HG02870 (cell line): ENCODE measurements around the gene EXOG.

ENCODE experiments used
- ATAC-seq: cut with Tn5 transposase; IDR thresholded peaks from one replicate; pipeline ENCODE4 v1.9.1; 2021; ENCODE audit warnings: mild to moderate bottlenecking, moderate library complexity; ENCODE audit not compliant: unreplicated experiment

EXOG gene

DNA sequence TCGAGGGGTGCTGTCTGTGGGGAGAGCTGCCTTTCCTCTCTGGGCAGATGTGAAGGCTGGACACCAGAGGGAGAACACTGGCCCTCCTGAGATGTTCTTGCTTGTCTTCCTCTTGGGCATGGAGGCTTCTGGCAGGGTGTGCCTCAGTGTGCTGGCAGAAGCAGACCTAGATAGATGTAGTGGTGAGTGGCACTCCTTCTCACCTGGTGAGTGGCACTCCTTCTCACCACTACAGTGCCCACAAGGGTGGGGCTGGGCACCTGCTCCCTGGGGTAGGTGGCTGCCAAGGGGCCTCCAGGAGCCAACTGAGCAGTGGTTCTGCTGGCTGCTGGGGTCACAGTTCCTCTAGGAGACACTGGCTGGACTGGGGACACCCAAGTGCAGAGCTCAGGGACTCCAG lies 23.8 kb upstream of the EXOG start:
- no peak for ATAC-seq

- no peak for ATAC-seq
Observed at GRCh38 chr3:38473229-38473628, 22.9 kb upstream of the EXOG start.

DNA sequence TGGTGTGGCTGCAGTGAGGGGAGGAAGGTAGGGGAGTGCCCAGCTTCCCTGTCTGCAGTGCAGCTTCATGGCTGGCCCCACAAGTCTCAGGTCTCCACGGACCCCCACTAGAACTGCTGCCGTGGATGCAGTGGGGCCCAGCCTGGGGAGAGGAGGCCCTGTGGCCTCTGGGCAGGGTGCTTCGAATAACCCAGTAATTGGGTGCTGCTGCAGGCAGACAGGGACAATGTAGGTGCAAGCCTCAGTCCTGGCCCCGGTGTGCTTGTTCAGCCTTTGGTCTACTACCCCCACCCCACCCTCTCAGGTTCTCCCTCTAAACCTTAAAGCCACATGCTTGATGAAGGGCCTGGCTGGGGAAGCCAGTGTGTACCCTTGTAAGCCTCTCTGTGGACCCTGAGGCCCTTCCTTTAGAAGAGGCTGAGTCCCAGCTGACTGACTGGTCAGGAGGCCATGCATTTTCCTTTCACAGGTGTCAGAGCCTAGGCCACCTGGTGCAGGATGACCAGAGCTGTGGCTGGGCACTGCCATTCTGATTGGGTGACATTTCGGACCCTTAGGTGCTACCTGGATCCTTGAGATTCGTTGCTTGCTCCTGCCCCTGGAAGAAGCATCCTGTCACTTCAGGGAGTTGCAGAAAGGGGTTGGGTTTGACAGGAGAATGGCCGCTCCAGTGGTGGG lies 21.1 kb upstream of the EXOG start:
- ATAC-seq, result no peak

DNA sequence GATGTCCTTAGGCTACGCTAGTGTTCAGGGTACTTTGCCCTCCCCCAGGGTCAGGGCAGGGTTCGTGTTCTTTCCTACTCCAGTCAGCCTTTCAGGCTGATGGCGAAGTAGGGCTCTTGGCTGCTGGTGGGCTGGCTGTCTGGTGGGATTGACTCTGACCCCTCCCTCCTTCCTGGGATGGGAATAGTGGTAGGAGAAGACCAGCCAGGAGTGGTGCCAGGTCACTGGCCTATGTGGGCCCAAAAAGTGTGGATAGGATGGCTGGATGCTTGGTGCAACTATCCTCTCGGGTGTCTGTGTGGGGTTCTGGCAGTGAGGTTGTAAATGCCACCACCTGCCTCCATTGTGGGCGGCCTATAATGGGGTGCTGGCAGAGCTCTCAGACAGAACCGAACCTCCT lies 20.4 kb upstream of the EXOG start:
- no peak for ATAC-seq

DNA sequence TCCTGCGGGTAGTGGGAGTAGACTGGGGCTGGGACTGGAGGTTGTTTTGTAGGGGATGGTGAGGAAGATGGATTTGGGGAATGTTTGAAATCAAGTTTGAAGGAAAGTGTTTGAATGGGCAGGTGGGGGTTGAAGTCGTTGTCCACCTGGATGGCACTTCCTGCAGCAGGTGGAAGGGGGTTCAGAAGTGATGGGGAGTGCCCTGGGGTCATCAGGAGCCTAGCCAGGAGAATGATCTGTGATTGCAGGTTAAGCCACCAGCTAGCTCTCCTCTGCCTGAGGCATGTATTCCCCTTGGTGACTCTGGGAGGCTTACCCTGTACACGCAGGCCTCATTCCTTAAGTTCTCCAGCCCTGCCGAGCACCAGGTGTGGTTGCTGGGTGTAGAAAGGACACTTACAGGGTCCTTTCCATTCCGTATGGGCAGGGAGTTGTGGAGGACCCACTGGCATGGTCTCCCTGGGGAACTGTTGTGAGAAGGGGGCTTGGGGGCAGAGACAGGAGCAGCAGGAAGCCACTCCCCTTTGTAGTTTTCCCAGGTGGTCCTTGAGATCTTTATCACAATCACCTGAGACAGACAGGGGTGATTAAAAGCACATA lies 19.9 kb upstream of the EXOG start:
- ATAC-seq, result no peak

DNA sequence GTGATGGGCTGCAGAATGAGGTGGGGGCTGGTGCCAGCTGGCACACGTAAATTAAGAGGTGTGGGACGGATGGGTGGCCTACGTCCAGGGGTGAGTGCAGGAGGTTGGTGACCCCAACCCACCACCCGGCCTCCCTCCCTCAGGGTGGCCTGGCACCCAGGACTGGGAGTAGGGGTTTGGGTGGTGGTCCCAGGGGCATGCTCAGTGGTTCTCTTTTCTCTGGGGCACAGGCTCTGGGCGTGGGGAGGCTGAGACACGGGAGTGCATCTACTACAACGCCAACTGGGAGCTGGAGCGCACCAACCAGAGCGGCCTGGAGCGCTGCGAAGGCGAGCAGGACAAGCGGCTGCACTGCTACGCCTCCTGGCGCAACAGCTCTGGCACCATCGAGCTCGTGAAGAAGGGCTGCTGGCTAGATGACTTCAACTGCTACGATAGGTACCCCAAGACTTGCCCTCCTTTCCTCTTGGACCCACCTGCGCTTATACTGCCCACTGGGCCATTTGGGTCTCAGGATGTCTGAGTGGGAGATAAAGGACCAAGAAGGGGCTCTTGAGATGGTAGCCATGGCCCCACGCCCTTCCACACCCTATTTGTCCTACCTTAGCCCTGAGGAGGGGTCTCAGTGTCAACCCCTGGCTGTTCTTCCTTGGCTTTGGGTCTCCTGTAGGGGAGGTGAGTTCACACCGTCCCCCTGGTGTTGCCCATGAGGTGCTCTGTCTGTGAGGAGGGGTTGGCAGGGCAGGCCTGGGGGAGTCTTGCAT lies 18.9 kb upstream of the EXOG start:
- ATAC-seq, result no peak

GRCh38 chr3:38477839-38478450 lies 18.2 kb upstream of the EXOG start:
- ATAC-seq, result no peak

GRCh38 chr3:38478901-38479300 lies 17.2 kb upstream of the EXOG start:
- no peak for ATAC-seq

DNA sequence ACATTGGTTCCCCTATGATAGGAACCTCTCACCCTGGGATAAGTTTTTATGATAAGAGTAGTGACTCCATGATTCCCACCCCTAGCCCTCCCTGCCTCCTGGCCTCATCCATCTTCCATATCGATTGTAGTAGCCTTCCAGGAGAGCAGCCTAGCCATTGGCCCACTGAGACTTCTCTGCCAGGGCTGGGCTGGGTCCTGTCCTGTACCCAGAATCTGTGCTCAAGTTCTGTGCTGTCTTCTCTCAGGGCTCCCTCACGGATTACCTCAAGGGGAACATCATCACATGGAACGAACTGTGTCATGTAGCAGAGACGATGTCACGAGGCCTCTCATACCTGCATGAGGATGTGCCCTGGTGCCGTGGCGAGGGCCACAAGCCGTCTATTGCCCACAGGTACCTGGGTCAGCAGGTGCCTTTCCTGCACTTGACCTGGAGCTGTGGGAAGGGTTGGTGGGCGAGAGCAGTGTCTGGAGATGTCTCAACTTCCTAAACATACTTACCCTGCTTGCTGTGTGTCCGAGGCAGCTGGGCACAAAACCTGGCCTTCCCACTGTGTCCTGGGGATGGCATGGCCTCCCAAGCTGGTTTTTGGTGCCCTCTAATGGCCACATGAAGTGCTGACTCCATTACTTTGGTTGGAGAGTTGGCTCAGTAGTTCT lies 16.6 kb upstream of the EXOG start:
- ATAC-seq, result no peak

- no peak for ATAC-seq
Observed at GRCh38 chr3:38480093-38480445, 16.1 kb upstream of the EXOG start.

- no peak for ATAC-seq
Observed at GRCh38 chr3:38480930-38481329, 15.2 kb upstream of the EXOG start.

DNA sequence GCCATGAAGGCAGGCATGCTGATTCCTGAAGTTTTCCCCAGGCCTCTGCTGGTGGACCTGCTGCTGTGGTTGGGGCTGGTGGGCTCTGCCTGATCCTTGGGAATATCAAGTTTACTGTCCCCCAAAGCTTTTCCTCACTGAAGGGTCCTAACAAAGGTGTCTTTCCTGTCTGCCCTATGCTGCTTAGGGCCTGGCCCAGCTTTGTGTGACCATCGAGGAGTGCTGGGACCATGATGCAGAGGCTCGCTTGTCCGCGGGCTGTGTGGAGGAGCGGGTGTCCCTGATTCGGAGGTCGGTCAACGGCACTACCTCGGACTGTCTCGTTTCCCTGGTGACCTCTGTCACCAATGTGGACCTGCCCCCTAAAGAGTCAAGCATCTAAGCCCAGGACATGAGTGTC lies 13.2 kb upstream of the EXOG start:
- ATAC-seq, result no peak

DNA sequence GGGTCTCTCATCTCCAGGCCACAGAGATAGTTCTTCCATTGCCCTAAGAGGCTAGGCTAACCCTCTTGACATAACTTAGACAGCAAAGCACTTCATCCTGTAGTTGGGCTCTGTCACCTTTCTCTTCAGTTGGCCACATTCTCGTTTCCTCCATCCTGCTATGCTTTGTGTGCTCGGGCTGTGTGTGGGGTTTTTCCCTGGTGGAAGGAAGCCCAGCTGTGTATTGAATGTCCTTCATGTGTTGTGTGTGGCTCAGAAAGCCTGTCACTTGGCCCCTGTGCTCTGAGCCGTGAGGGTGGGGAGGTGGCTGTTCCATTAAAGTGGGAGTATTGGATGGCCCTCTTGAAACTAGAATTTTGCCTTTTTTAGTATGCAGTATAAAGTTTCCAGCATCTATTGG lies 8.8 kb upstream of the EXOG start:
- ATAC-seq, result peak; percentile 96

- no peak for ATAC-seq
Observed at GRCh38 chr3:38488949-38489348, 7.2 kb upstream of the EXOG start.

DNA sequence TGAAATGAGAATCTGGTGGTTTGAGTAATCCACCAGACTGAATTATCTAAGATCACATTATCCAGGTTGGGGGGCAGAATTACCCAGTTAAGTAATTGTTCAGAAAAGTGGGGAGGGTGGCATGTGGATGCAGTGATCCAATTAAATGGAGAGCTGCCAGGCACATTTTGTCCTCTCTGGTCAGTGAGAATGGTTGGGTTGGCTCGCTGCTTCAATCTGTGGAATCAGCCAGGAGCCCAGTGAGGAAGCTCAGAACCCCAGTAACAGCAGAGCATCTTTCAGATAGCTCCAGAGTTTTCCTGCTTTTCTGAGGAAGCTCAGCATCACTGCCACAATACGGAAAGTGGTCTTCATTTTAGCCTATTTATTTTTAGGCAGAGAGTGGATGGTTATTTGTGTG lies 6.4 kb upstream of the EXOG start:
- no peak for ATAC-seq

GRCh38 chr3:38490281-38491030 lies 5.7 kb upstream of the EXOG start:
- no peak for ATAC-seq

DNA sequence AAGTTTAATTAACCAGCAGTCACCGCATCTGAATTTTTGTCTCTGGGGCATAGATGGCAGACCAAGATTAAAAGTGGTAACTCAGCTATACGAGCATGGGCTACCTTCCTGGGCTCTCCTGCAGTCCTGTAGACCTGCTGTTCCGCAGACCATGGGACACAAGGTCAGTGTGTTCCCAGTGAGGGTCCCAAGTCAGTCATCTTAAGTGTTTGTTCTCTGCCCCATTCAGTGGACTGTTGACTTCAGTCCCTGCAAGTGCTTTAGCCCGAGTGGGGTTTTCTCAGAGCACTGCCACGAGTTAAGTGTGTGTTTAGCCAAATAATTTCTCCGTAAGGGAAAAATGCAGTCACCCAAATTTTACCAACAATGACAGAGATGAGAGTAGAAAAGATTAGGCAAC lies 4.9 kb upstream of the EXOG start:
- ATAC-seq, result no peak

DNA sequence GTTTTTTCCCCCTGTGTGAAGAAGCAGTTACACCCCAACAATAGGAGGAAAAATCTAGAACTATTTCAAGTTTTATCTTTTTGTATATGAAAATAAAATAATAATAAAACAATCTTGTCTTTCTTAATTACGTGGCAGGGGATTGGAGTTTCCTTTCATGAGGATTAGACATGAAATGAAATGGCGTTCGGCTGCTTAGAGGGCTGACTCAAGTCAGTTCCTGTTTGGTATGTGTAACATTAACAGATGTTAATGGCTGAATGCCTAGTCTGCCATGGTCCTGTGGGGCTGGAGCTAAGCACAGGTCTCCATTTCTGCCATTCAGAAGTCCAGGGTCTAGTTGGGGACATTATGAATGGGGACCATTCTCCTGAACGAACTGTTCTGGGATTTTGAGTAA lies 3.1 kb upstream of the EXOG start:
- ATAC-seq, result no peak

DNA sequence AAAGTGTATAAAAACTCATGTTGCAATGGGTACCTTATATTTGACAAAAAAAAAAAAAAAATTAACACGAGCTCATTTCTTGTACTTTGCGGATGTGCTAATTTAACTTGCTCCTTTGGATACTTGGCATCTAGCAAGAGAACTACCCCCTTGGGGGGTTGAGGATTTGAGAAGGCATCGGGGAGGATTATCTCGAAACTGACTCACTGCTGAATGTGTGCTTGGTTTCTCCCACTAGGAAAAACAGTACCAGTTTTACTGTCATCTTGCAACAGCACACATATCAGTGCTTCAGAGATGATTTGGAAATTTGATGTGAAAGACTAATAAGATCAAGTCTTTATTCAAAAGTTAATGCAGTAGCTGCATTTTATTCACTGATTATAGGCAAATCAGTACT lies 891 bp downstream of the EXOG start:
- ATAC-seq, result no peak

DNA sequence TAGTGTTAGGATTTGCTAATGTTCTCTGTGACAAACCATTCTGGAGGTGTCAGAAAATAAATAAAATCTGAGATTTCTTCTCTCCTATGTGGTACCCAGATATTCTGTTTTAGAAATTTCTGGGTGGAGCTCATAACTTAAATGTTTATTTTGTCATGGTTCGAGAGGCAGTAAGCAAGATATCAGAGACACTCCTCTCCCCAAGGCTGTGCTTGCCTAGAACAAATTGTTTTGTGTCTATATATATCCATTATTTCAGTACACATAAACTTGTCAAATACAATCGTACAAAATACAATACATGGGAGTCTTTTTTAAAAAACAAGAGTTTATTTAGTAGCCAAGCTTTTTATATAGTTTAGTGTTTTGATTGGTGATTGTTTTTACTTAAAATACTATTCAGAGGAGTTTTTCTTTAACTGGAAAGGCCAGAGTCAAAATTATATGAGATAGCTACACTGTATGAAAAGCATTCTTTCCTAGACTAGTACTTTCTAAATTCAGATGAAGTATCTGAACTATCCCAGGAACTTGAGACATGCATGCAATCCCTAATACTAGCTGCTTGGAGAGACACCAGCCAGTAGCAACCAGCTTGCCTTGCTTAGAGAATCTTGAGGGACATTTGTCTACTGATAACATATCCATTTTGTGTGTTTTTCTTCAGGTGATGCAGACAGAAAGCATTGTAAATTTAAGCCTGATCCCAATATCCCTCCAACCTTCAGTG lies 4.7 kb downstream of the EXOG start:
- no peak for ATAC-seq
